Body of pancreas (tissue), 4 donors: ENCODE measurements around the gene ABR. TPM values are rescaled to one million over a fixed set of nuclear protein-coding genes. Genes with fewer than 3 reads are reported as not detected.
"Not testable (repeated sequence)": the region's sequence is repeated elsewhere in the genome, so short reads cannot be mapped to it uniquely, and the experiment has no call there.

ENCODE experiments used
- ATAC-seq: fragments of 150-250 bp; one replicate; pipeline ENCODE4 v1.9.1; 2016
- DNase-seq, 4 donors: peaks; one replicate each; pipeline ENCODE4 v3.0.0-alpha.2; 2019
- H3K27ac ChIP-seq, 4 donors: fragments of 200-600 bp; sonication (generic); 1 replicate in 3 of 4; 2 replicates in 1 of 4; pipeline versions ENCODE4 v1.5.1 to v1.6.1; 2016 to 2019; ENCODE audit warnings: mild to moderate bottlenecking in 1 of 4, mixed read lengths in 1 of 4, moderate library complexity in 1 of 4
- H3K27me3 ChIP-seq, 2 donors: fragments of 200-600 bp; sonication (generic); one replicate each; pipeline ENCODE4 v1.6.0; 2016; ENCODE audit warnings: mild to moderate bottlenecking in 1 of 2
- H3K36me3 ChIP-seq, 2 donors: fragments of 200-600 bp; sonication (generic); replicated peaks in 1 of 2; 2 replicates each; pipeline ENCODE4 v1.5.1; 2016; ENCODE audit warnings: low read depth in 2 of 2; ENCODE audit not compliant: insufficient read depth in 1 of 2
- H3K4me1 ChIP-seq: fragments of 200-600 bp; sonication (generic); one replicate; pipeline ENCODE4 v1.6.0; 2016
- H3K4me3 ChIP-seq, 2 donors: fragments of 200-600 bp; sonication (generic); 1 replicate in 1 of 2; 2 replicates in 1 of 2; pipeline ENCODE4 v1.5.1; 2016 to 2019
- H3K9me3 ChIP-seq, 3 donors: fragments of 200-600 bp; sonication (generic); 1 replicate in 2 of 3; 2 replicates in 1 of 3; pipeline ENCODE4 v1.5.1; 2016
- CTCF ChIP-seq, 7 experiments: fragments of 450-650 bp in 4 of 7; fragments of 200-600 bp in 3 of 7; sonication (generic) in 3 of 7; IDR thresholded peaks; one replicate each; pipeline ENCODE4 v1.5.1; 2016 to 2019; ENCODE audit warnings: antibody characterized with exemption in 7 of 7
- POLR2A ChIP-seq, 3 donors: fragments of 450-650 bp; IDR thresholded peaks; one replicate each; pipeline ENCODE4 v1.6.1; 2016; ENCODE audit warnings: antibody characterized with exemption in 3 of 3, mild to moderate bottlenecking in 2 of 3
- whole genome bisulfite sequencing, 2 donors: methylation state at CpG; one replicate each; pipeline ENCODE4 v1.1.5; 2017; 5-methylcytosine and 5-hydroxymethylcytosine counted together
- intact Hi-C: fragments of 100-400 bp; cut with DNase I; formaldehyde crosslinking; loops from one replicate; pipeline ENCODE4 v1.15.1; 2023
- total RNA-seq, 2 donors: library from RNA; depleted of rRNA; stranded (reverse); fragments of >200 nt; gene quantifications; one replicate each; pipeline ENCODE4 v1.1.0, GENCODE V29; 2016

ABR gene
- total RNA-seq, 2 donors from 2014 or later: 32.4 to 46.8 TPM

GRCh38 chr17:1104222-1104621 is 75.6 kb downstream of the ABR start:
- 19 to 44% methylated on average over 5 to 8 of the region's 8 CpGs for WGBS, 2 donors
- H3K4me3 ChIP-seq: no peak overlapping the region
- no peaks in the 10 kb centered on the region for H3K9me3 ChIP-seq
- no peaks in the 10 kb centered on the region for H3K36me3 ChIP-seq
- H3K27me3 ChIP-seq: no peaks in the 10 kb centered on the region
- H3K4me1 ChIP-seq: peaks cover 44% of the 10 kb centered on the region
- TF ChIP-seq POLR2A (IDR thresholded peaks at IDR 0.05): no peak
- ATAC-seq (no peak), DNase-seq (no peak)
- H3K27ac ChIP-seq: no peak overlapping the region
- intact Hi-C loops: no loop called here

GRCh38 chr17:1100382-1100781 is 79.4 kb downstream of the ABR start:
- no peaks in the 10 kb centered on the region for H3K36me3 ChIP-seq
- no peak overlapping the region for H3K4me3 ChIP-seq
- no peak for DNase-seq
- H3K27ac ChIP-seq: no peak overlapping the region
- ATAC-seq: no peak
- TF ChIP-seq CTCF (IDR thresholded peaks at IDR 0.05) (no peak), POLR2A (IDR thresholded peaks at IDR 0.05) (no peak)
- no peaks in the 10 kb centered on the region for H3K27me3 ChIP-seq
- intact Hi-C loops: no loop called here
- H3K9me3 ChIP-seq: no peaks in the 10 kb centered on the region
- H3K4me1 ChIP-seq: peaks cover 22% of the 10 kb centered on the region
- 77 to 91% methylated on average over 8 to 10 of the region's 11 CpGs for WGBS, 2 donors

- no peaks in the 10 kb centered on the region for H3K27me3 ChIP-seq
- 94 to 95% methylated on average over 9 of the region's 9 CpGs for WGBS, 2 donors
- no peak overlapping the region for H3K27ac ChIP-seq
- no peak overlapping the region for H3K4me3 ChIP-seq
- ATAC-seq (no peak), DNase-seq (no peak)
- no peaks in the 10 kb centered on the region for H3K9me3 ChIP-seq
- TF ChIP-seq CTCF (IDR thresholded peaks at IDR 0.05) (no peak), POLR2A (IDR thresholded peaks at IDR 0.05) (no peak)
- intact Hi-C loops: no loop called here
- peaks cover 11% of the 10 kb centered on the region for H3K4me1 ChIP-seq
- H3K36me3 ChIP-seq: no peaks in the 10 kb centered on the region
Measured at GRCh38 chr17:1099242-1099641, 80.5 kb downstream of the ABR start.

- H3K27ac ChIP-seq, H3K36me3 ChIP-seq, H3K27me3 ChIP-seq, ATAC-seq, H3K4me1 ChIP-seq, intact Hi-C loops, H3K4me3 ChIP-seq, H3K9me3 ChIP-seq: not testable (repeated sequence)
- WGBS, 2 donors: 76 to 86% methylated on average over 19 of the region's 19 CpGs
- DNase-seq: peak in 1 of 4 donors; percentile 53
Measured at GRCh38 chr17:1097972-1098744, 81.6 kb downstream of the ABR start.

GRCh38 chr17:1096215-1096614 is 83.6 kb downstream of the ABR start:
- H3K27me3 ChIP-seq: no peaks in the 10 kb centered on the region
- peaks cover 7% of the 10 kb centered on the region for H3K4me1 ChIP-seq
- WGBS, 2 donors: 33 to 50% methylated on average over 9 of the region's 9 CpGs
- no peak overlapping the region for H3K4me3 ChIP-seq
- no peaks in the 10 kb centered on the region for H3K9me3 ChIP-seq
- H3K27ac ChIP-seq: peak overlapping the region in 2 of 4 donors; percentile 57 to 68
- intact Hi-C loops: no loop called here
- ATAC-seq (peak; percentile 28), DNase-seq (no peak)
- no peaks in the 10 kb centered on the region for H3K36me3 ChIP-seq
- TF ChIP-seq POLR2A (IDR thresholded peaks at IDR 0.05) (no peak), CTCF (IDR thresholded peaks at IDR 0.05) (no peak)

- ATAC-seq: peak; percentile 16
- intact Hi-C loops: no loop called here
- no peaks in the 10 kb centered on the region for H3K27me3 ChIP-seq
Measured at GRCh38 chr17:1095853-1096173, 84.0 kb downstream of the ABR start.

More at GRCh38 chr17:1095853-1096173, 84.0 kb downstream of the ABR start:
- no peak for TF ChIP-seq CTCF (IDR thresholded peaks at IDR 0.05)
- no peak for TF ChIP-seq POLR2A (IDR thresholded peaks at IDR 0.05)
- H3K36me3 ChIP-seq: no peaks in the 10 kb centered on the region
- no peaks in the 10 kb centered on the region for H3K9me3 ChIP-seq
- no peak overlapping the region for H3K4me3 ChIP-seq
- no peak for DNase-seq
- H3K27ac ChIP-seq: peak overlapping the region in 3 of 4 donors; percentile 12 to 68 (median 57)
- WGBS, 2 donors: 60 to 71% methylated on average over 1 to 8 of the region's 8 CpGs
- H3K4me1 ChIP-seq: peaks cover 7% of the 10 kb centered on the region
